WTC11 (cell line): ENCODE data around the gene LAT.

Experiments
- ATF1 ChIP-seq: sonication (generic); formaldehyde crosslinking; IDR thresholded peaks from 2 replicates; pipeline ENCODE4 v1.8.1; 2023; ENCODE audit warnings: mild to moderate bottlenecking, moderate library complexity, missing genetic modification reagents
- ATF2 ChIP-seq: sonication (generic); formaldehyde crosslinking; IDR thresholded peaks from 2 replicates; pipeline ENCODE4 v1.8.1; 2022; ENCODE audit warnings: low read depth, missing genetic modification reagents, borderline replicate concordance
- ATF3 ChIP-seq: sonication (generic); formaldehyde crosslinking; conservative IDR thresholded peaks from 2 replicates; pipeline ENCODE4 v1.8.1; 2022; ENCODE audit warnings: mild to moderate bottlenecking, missing genetic modification reagents
- E2F1 ChIP-seq: sonication (generic); formaldehyde crosslinking; IDR thresholded peaks from 2 replicates; pipeline ENCODE4 v1.8.0; 2022; ENCODE audit warnings: mild to moderate bottlenecking, missing genetic modification reagents
- SMAD4 ChIP-seq: sonication (generic); formaldehyde crosslinking; IDR thresholded peaks from 2 replicates; pipeline ENCODE4 v1.8.0; 2022; ENCODE audit warnings: mild to moderate bottlenecking, missing genetic modification reagents
- TP53 ChIP-seq: sonication (generic); formaldehyde crosslinking; IDR thresholded peaks from 2 replicates; pipeline ENCODE4 v1.8.1; 2023; ENCODE audit warnings: mild to moderate bottlenecking, missing genetic modification reagents
- ZNF121 ChIP-seq: sonication (generic); formaldehyde crosslinking; IDR thresholded peaks from 2 replicates; pipeline ENCODE4 v1.8.0; 2023; ENCODE audit warnings: missing genetic modification reagents
- TF ChIP-seq, protein P1 (sequence below): fragments of 200-600 bp; IDR thresholded peaks from 2 replicates; pipeline ENCODE4 v1.8.0; 2022; ENCODE audit warnings: antibody characterized with exemption
- TF ChIP-seq, protein P2 (sequence below): sonication (generic); formaldehyde crosslinking; conservative IDR thresholded peaks from 2 replicates; pipeline ENCODE4 v1.8.1; 2023; ENCODE audit warnings: mild to moderate bottlenecking, low read depth, missing genetic modification reagents, moderate library complexity

DNA sequence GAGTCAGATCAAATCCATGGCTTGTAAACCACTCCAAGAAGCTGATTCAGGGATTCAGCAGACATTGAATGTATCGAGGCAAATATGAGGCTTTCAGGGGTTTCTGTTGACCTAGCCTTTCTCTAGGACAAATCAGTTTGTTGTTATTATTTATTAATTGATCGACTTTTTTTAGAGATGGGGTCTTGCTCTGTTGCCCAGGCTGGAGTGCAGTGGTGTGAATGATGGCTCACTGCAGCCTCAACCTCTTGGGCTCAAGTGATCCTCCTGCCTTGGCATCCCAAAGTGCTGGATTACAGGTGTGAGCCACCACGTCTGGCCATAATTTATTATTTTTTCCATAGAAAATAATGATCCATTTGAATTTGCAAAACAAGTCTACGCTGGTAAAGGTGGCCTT lies 27.0 kb downstream of the LAT start:
- TF ChIP-seq, protein P1, sequence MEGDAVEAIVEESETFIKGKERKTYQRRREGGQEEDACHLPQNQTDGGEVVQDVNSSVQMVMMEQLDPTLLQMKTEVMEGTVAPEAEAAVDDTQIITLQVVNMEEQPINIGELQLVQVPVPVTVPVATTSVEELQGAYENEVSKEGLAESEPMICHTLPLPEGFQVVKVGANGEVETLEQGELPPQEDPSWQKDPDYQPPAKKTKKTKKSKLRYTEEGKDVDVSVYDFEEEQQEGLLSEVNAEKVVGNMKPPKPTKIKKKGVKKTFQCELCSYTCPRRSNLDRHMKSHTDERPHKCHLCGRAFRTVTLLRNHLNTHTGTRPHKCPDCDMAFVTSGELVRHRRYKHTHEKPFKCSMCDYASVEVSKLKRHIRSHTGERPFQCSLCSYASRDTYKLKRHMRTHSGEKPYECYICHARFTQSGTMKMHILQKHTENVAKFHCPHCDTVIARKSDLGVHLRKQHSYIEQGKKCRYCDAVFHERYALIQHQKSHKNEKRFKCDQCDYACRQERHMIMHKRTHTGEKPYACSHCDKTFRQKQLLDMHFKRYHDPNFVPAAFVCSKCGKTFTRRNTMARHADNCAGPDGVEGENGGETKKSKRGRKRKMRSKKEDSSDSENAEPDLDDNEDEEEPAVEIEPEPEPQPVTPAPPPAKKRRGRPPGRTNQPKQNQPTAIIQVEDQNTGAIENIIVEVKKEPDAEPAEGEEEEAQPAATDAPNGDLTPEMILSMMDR, result no peak
- TF ChIP-seq ATF3 (no peak), ZNF121 (CRISPR knock-in tag) (no peak), ATF1 (CRISPR knock-in tag) (no peak), E2F1 (CRISPR knock-in tag) (no peak), TP53 (no peak), SMAD4 (CRISPR knock-in tag) (no peak), ATF2 (no peak)
- TF ChIP-seq, protein P2, sequence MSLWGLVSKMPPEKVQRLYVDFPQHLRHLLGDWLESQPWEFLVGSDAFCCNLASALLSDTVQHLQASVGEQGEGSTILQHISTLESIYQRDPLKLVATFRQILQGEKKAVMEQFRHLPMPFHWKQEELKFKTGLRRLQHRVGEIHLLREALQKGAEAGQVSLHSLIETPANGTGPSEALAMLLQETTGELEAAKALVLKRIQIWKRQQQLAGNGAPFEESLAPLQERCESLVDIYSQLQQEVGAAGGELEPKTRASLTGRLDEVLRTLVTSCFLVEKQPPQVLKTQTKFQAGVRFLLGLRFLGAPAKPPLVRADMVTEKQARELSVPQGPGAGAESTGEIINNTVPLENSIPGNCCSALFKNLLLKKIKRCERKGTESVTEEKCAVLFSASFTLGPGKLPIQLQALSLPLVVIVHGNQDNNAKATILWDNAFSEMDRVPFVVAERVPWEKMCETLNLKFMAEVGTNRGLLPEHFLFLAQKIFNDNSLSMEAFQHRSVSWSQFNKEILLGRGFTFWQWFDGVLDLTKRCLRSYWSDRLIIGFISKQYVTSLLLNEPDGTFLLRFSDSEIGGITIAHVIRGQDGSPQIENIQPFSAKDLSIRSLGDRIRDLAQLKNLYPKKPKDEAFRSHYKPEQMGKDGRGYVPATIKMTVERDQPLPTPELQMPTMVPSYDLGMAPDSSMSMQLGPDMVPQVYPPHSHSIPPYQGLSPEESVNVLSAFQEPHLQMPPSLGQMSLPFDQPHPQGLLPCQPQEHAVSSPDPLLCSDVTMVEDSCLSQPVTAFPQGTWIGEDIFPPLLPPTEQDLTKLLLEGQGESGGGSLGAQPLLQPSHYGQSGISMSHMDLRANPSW (CRISPR knock-in tag), result no peak
